Raji (cell line): ENCODE results near the gene IL1A.
A peak's percentile ranks its signal among the peaks of the same experiment; 100 is the strongest.

Source experiments
- POLR2A ChIP-seq: IDR thresholded peaks from 2 replicates; pipeline ENCODE4 v1.6.1; 2011; ENCODE audit warnings: low read depth, low read length, control low read depth; ENCODE audit not compliant: insufficient read depth

Gene IL1A

DNA sequence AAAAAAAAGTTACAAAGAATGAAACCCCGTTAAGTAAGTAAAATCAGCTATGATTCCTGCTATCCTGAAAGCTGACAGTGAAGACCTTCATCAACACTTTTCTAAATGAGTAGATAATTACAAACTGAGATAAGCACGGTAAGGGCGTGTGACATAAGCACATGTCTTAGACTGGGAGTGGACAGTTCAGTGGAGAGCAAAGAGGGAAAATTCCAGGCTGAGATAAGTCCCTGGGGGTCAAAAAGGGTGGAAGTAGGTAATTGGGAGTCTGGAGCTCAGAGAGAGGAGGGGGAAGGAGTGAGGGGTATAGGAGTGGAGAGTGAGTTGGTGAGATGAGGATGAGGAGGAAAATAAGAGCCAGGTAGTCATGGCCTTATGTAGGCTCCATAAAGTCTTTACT is 4.4 kb upstream of the IL1A start:
- TF ChIP-seq POLR2A = no peak

GRCh38 chr2:112787729-112788393 is 3.6 kb upstream of the IL1A start:
- TF ChIP-seq POLR2A = no peak

DNA sequence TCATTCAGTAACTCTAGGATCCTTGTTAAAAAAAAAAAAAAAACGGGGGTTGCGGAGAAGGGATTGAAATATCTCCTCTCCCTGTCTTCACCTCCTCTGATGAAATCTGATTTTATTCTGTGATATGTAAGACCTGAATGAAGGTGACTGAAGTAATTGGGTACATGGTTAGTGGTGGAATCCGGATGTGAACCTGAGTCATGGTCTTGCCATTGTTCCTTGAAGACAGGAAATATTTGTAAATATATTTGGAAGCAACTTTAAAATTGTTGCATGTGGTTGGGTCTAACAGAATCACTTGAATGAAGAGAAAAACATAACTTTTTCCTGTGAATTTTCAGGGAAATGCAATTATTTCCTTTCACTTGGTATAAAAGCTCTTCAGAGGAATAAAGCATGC is 3.0 kb upstream of the IL1A start:
- TF ChIP-seq POLR2A = no peak

DNA sequence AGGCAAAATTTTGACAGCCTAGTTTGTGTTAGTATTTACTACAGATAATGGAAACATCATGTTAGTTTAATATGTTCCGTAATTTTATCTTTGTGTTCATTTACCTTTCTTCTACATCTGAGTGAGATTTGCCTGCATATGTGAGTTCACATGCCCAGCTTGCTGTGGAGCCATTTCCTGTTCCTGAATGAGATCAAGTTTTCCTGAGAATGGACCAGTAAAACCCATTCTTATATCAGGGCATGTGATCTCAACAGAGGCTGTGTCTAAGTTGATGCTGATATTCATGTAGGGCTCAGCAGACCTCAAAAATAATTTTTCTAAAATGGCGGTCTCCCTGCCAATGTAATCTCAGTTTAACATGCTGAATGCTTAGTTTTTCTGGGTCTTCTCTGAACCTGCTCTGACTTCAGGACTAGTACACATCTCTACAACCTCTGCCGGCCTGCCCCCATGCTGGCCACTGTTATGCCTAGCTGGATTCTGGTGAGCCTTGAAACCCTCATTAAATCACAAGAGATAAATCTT is 1.0 kb downstream of the IL1A start:
- no peak for TF ChIP-seq POLR2A

DNA sequence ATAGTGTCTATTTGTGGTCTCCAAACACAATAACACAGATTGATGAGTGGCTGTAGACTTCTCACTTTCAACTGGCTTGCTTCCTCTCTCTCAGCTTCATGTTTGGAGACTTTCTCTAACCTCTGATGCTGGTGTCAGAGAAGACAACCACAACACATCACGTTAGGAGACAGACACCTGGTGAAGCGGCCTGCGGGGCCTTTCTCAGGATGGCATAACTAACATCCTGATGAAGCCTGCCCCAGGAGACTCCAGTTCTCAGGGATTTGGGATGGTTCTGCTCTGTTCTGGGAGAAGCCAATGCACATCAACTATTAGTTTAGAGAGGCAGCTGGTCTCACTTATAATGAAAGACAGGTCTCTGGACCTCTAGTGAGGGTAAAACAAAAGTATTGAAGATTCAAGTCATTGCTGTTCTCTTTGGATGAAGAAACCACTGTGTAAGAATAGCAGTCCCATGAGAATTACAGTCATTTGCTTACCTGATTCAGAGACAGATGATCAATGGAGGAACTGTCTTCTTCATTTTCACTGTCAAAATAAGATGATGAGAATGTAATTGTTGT is 2.0 kb downstream of the IL1A start:
- TF ChIP-seq POLR2A = no peak

DNA sequence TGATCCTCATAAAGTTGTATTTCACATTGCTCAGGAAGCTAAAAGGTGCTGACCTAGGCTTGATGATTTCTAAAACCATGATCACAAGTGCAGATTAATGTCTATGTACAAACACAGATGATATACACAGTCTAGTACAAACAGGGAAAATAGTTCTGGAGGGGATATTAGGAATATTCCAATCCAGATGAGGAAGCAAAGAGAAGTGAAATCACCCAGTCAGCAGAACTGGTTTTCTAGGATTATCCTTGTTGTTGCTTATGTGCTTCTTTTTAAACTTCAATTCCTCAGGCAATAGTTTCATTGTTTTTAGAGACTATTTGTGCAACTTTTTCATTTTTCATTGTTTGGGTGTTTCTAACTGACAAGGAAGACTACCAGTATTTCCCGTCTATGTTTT is 4.7 kb downstream of the IL1A start:
- no peak for TF ChIP-seq POLR2A

DNA sequence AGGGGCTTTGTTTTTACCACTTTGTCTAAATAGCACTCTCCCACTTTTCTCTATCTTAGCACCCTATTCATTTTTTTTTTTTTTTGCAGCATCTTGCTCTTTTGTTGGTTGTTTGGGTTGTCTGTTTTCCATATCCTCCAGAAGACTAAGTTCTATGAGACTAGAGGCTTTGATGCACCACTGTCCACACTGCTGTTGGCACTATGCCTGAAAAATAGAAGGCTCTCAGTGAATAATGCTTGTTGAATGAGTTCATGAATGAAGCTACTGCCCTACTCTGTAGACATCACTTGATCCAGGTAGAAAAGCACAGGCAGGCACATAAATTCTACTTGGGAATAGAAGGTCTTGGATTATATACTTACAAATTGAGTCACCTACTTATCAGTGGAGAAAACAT is 7.3 kb downstream of the IL1A start:
- no peak for TF ChIP-seq POLR2A

GRCh38 chr2:112776113-112776512 is 8.2 kb downstream of the IL1A start:
- no peak for TF ChIP-seq POLR2A

DNA sequence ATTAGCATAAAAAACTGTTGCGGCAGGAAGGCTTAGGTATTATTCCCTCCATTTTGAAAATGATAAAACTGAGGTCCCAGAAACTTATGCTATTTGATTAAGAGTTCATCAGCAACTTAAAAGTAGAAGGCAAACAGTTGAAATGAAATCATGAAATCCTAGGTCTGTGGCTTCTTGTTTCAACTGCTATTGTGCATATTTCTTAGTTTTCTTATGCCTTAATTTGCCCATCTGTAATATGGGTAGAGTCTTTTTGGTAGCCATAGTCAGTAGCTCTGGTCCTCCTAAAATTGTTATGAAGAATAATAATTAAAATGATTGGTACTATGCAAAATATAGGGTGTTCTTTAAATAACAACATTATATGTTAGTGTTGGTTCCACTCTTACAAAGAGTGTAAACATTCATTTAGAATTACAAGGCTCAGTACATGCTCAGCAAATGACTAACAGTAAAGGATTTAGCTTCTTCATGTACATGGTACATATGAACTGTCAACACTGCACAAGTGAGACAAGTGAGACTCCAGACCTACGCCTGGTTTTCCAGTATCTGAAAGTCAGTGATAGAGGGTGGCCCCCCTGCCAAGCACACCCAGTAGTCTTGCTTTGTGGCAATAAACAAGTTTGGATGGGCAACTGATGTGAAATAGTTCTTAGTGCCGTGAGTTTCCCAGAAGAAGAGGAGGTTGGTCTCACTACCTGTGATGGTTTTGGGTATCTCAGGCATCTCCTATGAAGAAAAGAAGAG is 9.6 kb downstream of the IL1A start:
- no peak for TF ChIP-seq POLR2A

- TF ChIP-seq POLR2A = no peak
Observed at GRCh38 chr2:112773556-112773955, 10.7 kb downstream of the IL1A start.

- no peak for TF ChIP-seq POLR2A
Observed at GRCh38 chr2:112772911-112773475, 11.3 kb downstream of the IL1A start.

GRCh38 chr2:112772322-112772721 is 12.0 kb downstream of the IL1A start:
- TF ChIP-seq POLR2A = no peak

- TF ChIP-seq POLR2A = no peak
Observed at GRCh38 chr2:112768432-112768831, 15.9 kb downstream of the IL1A start.

DNA sequence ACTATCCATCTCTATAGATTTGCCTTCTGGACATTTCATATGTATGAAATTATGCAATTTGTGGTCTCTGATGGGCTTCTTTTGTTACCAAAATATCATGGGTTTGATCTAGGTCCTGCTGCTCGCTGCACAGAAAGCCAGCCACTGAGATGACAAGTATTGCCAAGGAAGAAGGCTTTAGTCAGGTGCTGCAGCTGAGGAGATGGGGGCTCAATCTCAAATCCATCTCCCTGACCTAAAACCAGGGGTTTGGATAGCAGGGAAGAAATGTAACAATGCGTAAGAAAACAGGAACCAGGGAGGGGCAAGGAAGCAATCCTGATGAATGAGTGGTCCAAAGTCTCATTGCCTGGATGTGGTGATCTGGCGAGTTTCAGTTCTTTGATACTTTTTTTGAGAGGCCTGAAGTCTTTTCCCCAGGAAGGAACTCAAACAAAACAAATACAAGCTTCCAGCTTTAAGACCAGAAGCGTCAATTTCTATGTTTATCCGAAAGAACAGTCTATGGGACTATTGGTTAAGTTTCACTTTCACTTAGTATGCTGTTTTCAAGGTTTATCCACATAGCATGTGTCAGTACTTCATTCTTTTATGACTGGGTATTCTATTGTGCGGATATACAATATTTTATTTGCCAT is 16.5 kb downstream of the IL1A start:
- no peak for TF ChIP-seq POLR2A

DNA sequence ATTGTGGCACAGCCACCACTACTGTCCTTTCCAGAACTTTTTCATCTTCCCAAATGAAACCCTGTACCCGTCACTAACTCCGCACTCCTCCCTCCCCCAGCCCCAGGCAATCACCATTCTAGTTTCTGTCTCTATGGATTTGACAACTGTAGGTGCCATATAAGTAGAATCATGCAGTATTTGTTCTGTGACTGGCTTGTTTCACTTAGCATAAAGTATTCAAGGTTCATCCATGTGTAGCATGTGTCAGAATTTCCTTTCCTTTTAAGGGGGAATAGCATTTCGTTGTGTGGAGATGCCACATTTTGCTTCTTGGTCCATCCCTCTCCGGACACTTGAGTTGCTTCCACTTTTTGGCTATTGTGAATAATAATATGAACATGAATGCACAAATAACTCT is 19.0 kb downstream of the IL1A start:
- no peak for TF ChIP-seq POLR2A

- peak; percentile 67 for TF ChIP-seq POLR2A
Observed at GRCh38 chr2:112764071-112765044, 19.9 kb downstream of the IL1A start, which contains the start of gene CKAP2L. TSS of gene CKAP2L (minus strand) at chr2:112764609. CDS start at chr2:112764598, 11 bp downstream.
